GM12878 (cell line): ENCODE data around the gene RHBG. TPM values are rescaled to one million over a fixed set of nuclear protein-coding genes. Genes with fewer than 3 reads are reported as not detected.

ENCODE experiments used
- ATAC-seq: fragments of 200-7000 bp; cut with Tn5 transposase; 3 replicates; pipeline ENCODE4 v1.9.1; 2020; ENCODE audit warnings: mild to moderate bottlenecking, moderate library complexity
- BruUV-seq: library from RNA; stranded (reverse); fragments of 400-500 nt; replicated peaks from 2 replicates; lab custom pipeline; 2021; lab: Mats Ljungman, UMichigan
- CTCF ChIA-PET: fragments of 300-600 bp; sonication (Branson Sonifier 250); formaldehyde crosslinking; extraction: SDS; loops from one replicate; lab custom pipeline; 2021; ENCODE audit warnings: inconsistent platforms; lab: Yijun Ruan, JAX
- POLR2A ChIA-PET: fragments of 350-600 bp; formaldehyde crosslinking; extraction: SDS; loops from one replicate; lab custom pipeline; 2021; ENCODE audit warnings: inconsistent platforms; lab: Charles Lee
- RAD21 ChIA-PET: fragments of 300-600 bp; sonication (Branson Sonifier 250); formaldehyde crosslinking; loops from one replicate; lab custom pipeline; 2023; ENCODE audit warnings: antibody characterized with exemption; ENCODE audit not compliant: unreplicated experiment; lab: Charles Lee
- SMC1A ChIA-PET: fragments of 300-600 bp; sonication (Branson Sonifier 250); formaldehyde crosslinking; loops from one replicate; lab custom pipeline; 2023; ENCODE audit not compliant: unreplicated experiment, uncharacterized antibody; lab: Charles Lee
- DNase-seq: peaks from one replicate; pipeline ENCODE4 v3.0.0-alpha.2; 2011; ENCODE audit warnings: low read depth, low spot score
- FAIRE-seq: peaks from 3 replicates; lab custom pipeline; 2011; peaks lifted over from hg19 to GRCh38; lab: Jason Lieb, UNC
- H2AFZ ChIP-seq: 2 replicates; pipeline ENCODE4 v1.6.0; 2011; ENCODE audit warnings: low read depth, low read length, control low read depth; ENCODE audit not compliant: control insufficient read depth
- H3K27ac ChIP-seq: 2 replicates; pipeline ENCODE4 v1.5.1; 2011; ENCODE audit warnings: control low read depth; ENCODE audit not compliant: control insufficient read depth, insufficient read depth
- H3K27me3 ChIP-seq, 2 experiments: replicated peaks in 1 of 2; 2 replicates each; pipeline versions ENCODE4 v1.6.0 to v1.6.1; 2011; ENCODE audit warnings: low read length in 1 of 2; ENCODE audit not compliant: control insufficient read depth in 2 of 2, insufficient read depth in 2 of 2
- H3K36me3 ChIP-seq, 2 experiments: 2 replicates each; pipeline ENCODE4 v1.5.1; 2011; ENCODE audit warnings: low read length in 1 of 2; ENCODE audit not compliant: control insufficient read depth in 2 of 2, insufficient read depth in 2 of 2
- H3K4me1 ChIP-seq: 2 replicates; pipeline ENCODE4 v1.6.1; 2011; ENCODE audit warnings: mild to moderate bottlenecking, low read length, moderate library complexity, mixed read lengths; ENCODE audit not compliant: control insufficient read depth, insufficient read depth
- H3K4me2 ChIP-seq: 2 replicates; pipeline ENCODE4 v1.6.0; 2011; ENCODE audit warnings: control low read depth; ENCODE audit not compliant: control insufficient read depth, insufficient read depth
- H3K4me3 ChIP-seq: fragments of 200-600 bp; sonication (generic); 2 replicates; pipeline ENCODE4 v1.5.1; 2016
- H3K79me2 ChIP-seq: 2 replicates; pipeline ENCODE4 v1.6.0; 2011; ENCODE audit warnings: low read length; ENCODE audit not compliant: control insufficient read depth, insufficient read depth
- H3K9ac ChIP-seq: 2 replicates; pipeline ENCODE4 v1.8.0; 2011; ENCODE audit warnings: low read length, control low read depth, mixed read lengths; ENCODE audit not compliant: control insufficient read depth, insufficient read depth
- H3K9me3 ChIP-seq: replicated peaks from 3 replicates; pipeline ENCODE4 v1.5.1; 2011; ENCODE audit warnings: mild to moderate bottlenecking, low read length; ENCODE audit not compliant: control insufficient read depth, insufficient read depth
- H4K20me1 ChIP-seq: 2 replicates; pipeline ENCODE4 v1.6.0; 2011; ENCODE audit not compliant: control insufficient read depth, insufficient read depth
- ASH2L ChIP-seq: fragments of 300-600, 200-600 bp; sonication (generic); IDR thresholded peaks from 2 replicates; pipeline ENCODE4 v1.6.1; 2017; ENCODE audit warnings: low read depth, mild to moderate bottlenecking, borderline replicate concordance
- CHD4 ChIP-seq: fragments of 200-600 bp; sonication (generic); IDR thresholded peaks from 2 replicates; pipeline ENCODE4 v1.6.1; 2016; ENCODE audit warnings: mild to moderate bottlenecking
- CREM ChIP-seq: IDR thresholded peaks from 2 replicates; pipeline ENCODE4 v1.6.1; 2014; ENCODE audit warnings: antibody characterized with exemption, low read depth
- EP300 ChIP-seq, 2 experiments: fragments of 150-350 bp in 1 of 2; IDR thresholded peaks; 2 replicates each; pipeline ENCODE4 v1.6.1; 2011 to 2012; ENCODE audit warnings: low read depth in 2 of 2, low read length in 2 of 2, borderline replicate concordance in 1 of 2, improper control_type of control experiment in 1 of 2, inconsistent platforms in 1 of 2; ENCODE audit not compliant: control insufficient read depth in 1 of 2
- ETV6 ChIP-seq, 2 experiments: fragments of 450-650 bp in 1 of 2; IDR thresholded peaks in 1 of 2; conservative IDR thresholded peaks in 1 of 2; 2 replicates each; pipeline ENCODE4 v1.6.1; 2014; ENCODE audit warnings: antibody characterized with exemption in 1 of 2, borderline replicate concordance in 1 of 2, low read depth in 1 of 2, mild to moderate bottlenecking in 1 of 2, moderate library complexity in 1 of 2
- HDAC2 ChIP-seq: fragments of 200-600 bp; sonication (generic); IDR thresholded peaks from 2 replicates; pipeline ENCODE4 v1.6.1; 2017
- IKZF1 ChIP-seq: fragments of 450-650 bp; conservative IDR thresholded peaks from 2 replicates; pipeline ENCODE4 v1.6.1; 2017; ENCODE audit warnings: antibody characterized with exemption, mild to moderate bottlenecking
- MYC ChIP-seq: IDR thresholded peaks from 2 replicates; pipeline ENCODE4 v1.6.1; 2011; ENCODE audit warnings: mild to moderate bottlenecking, low read length, moderate library complexity, inconsistent platforms; ENCODE audit not compliant: insufficient read depth, insufficient replicate concordance, insufficient read length, severe bottlenecking
- NFXL1 ChIP-seq: fragments of 450-650 bp; IDR thresholded peaks from 2 replicates; pipeline ENCODE4 v1.6.1; 2017; ENCODE audit warnings: antibody characterized with exemption, mild to moderate bottlenecking, borderline replicate concordance
- RB1 ChIP-seq: fragments of 450-650 bp; formaldehyde crosslinking; IDR thresholded peaks from 2 replicates; pipeline ENCODE4 v1.6.1; 2017; ENCODE audit warnings: mild to moderate bottlenecking, borderline replicate concordance
- SREBF2 ChIP-seq: IDR thresholded peaks from 2 replicates; pipeline ENCODE4 v1.6.1; 2012; ENCODE audit warnings: mild to moderate bottlenecking, low read length
- SUPT20H ChIP-seq: IDR thresholded peaks from 2 replicates; pipeline ENCODE4 v1.6.1; 2011; ENCODE audit warnings: low read depth, mild to moderate bottlenecking, low read length, moderate library complexity, borderline replicate concordance; ENCODE audit not compliant: control insufficient read depth
- YY1 ChIP-seq: IDR thresholded peaks from 2 replicates; pipeline ENCODE4 v1.6.1; 2011; ENCODE audit warnings: low read depth, mild to moderate bottlenecking, low read length
- WGBS: methylation state at CpG from one replicate; pipeline ENCODE4 v1.1.6; 2016; ENCODE audit warnings: low lambda C conversion rate; ENCODE audit not compliant: insufficient replicate concordance, insufficient coverage; ENCODE audit errors: missing lambda C conversion rate; 5-methylcytosine and 5-hydroxymethylcytosine counted together
- in situ Hi-C: fragments of 300-500 bp; cut with MboI; formaldehyde crosslinking; loops from 9 replicates; pipeline ENCODE4 v1.14.3; 2018; ENCODE audit warnings: mixed read lengths
- intact Hi-C: fragments of 100-400 bp; cut with micrococcal nuclease; formaldehyde crosslinking; loops from one replicate; pipeline ENCODE4 v1.14.2; 2022; ENCODE audit not compliant: unreplicated experiment
- polyA plus RNA-seq, 11 experiments: library from polyadenylated mRNA; depleted of rRNA in 4 of 11; unstranded in 6 of 11; stranded (reverse) in 5 of 11; fragments of >200 nt; fragmentation: Nextera tagmentation in 4 of 11; fragmentation: Illumina TruSeq in 1 of 11; extraction: Ambion mirVana in 4 of 11; extraction: Trizol in 1 of 11; gene quantifications; 1 replicate in 1 of 11; 2 replicates in 10 of 11; pipeline versions ENCODE4 v1.2.1 to v1.2.3, GENCODE V29; 2011 to 2016; ENCODE audit warnings: inconsistent platforms in 2 of 11, missing spikeins in 2 of 11, low read depth in 1 of 11
- total RNA-seq, 4 experiments: library from RNA; depleted of rRNA in 3 of 4; stranded (reverse); fragments of >200 nt in 3 of 4; fragmentation: Illumina TruSeq in 1 of 4; extraction: Trizol in 1 of 4; gene quantifications; 2 replicates each; pipeline versions ENCODE4 v1.2.1 to v1.2.3, GENCODE V29; 2013 to 2021
- TF ChIP-seq, protein P1 (sequence below): fragments of 450-650 bp; IDR thresholded peaks from 2 replicates; pipeline ENCODE4 v1.6.1; 2017; ENCODE audit warnings: mild to moderate bottlenecking, moderate library complexity

The RHBG gene
- total and polyA plus RNA-seq, 10 of the 15 experiments (the other 5 are each of a cell fraction or from before 2014, with no cell fraction given): not detected

DNA sequence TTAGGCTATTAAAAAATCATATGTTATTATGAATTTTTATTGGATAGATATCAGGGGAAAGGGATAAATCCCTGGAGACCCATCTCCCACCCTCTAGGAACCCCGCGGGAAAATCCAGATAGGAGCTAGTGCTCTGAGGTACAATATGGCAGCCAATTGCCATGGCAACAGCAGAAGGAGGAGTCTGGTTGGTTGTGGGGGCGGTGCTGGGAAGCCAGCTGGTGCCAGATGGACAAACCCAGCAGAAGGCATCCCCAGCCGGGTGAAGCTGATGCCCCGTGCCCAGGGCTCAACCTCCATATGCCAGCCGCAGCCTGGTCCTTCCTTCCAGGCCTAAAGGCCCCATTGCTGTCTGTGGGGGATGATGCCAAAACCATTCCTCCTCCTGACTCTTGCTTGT is 38.3 kb downstream of the RHBG start:
- H3K27me3 ChIP-seq: peaks cover 0 to 3% of the 10 kb centered on the region in 2 experiments; a peak in 1 of 4 replicates
- no TSS peak for BruUV-seq
- H3K79me2 ChIP-seq: no peaks in the 10 kb centered on the region
- no peaks in the 10 kb centered on the region for H4K20me1 ChIP-seq
- H3K4me3 ChIP-seq: no peak overlapping the region
- CTCF ChIA-PET: interaction anchor here (1.2 to 1.4 kb wide), 3 partner anchors 13 to 38 kb away, joined by 3 to 8 read pairs (median 4); no protein-coding TSS in a partner anchor
- no peak for ATAC-seq
- H3K4me2 ChIP-seq: no peak overlapping the region
- no peak overlapping the region for H3K27ac ChIP-seq
- FAIRE-seq: no peak
- H2AFZ ChIP-seq: no peak overlapping the region
- TF ChIP-seq HDAC2 (no peak), YY1 (0 out of 2 replicates have a peak, but pooled peaks have one; percentile 17)
- TF ChIP-seq, all 136 proteins: peak for 1
- ChIA-PET POLR2A (no interaction called here), RAD21 (no interaction called here), SMC1A (interaction anchor here (2.2 kb wide), 1 partner anchor 38 kb away, joined by 7 read pairs; no protein-coding TSS in a partner anchor)
- no peaks in the 10 kb centered on the region for H3K9me3 ChIP-seq
- intact Hi-C loops (no loop called here), in situ Hi-C loops (no loop called here)
- no peak for DNase-seq
- no peak overlapping the region for H3K9ac ChIP-seq
- no peaks in the 10 kb centered on the region for H3K4me1 ChIP-seq
- 62% methylated on average over 6 of the region's 6 CpGs for WGBS
- no peaks in the 10 kb centered on the region for H3K36me3 ChIP-seq

DNA sequence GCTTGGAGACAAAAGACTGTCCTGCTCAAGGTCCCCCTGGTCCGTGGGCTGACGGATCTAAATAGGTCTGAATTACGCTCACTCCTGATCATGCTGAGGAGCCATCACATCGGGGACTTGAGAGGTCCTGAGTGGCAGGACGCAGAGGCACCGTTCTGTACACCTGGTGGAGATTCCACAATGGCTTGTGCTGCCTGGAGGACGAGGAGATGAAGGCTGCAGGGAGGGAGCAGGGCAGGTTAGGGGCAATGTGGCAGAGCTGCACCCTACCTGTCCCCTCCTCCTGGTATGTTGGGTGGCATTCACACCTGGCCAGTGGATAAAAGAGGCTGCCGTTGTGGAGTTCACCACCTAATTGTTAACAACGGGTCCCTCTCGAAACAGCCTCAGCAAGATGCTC is 38.7 kb downstream of the RHBG start:
- DNase-seq (no peak), ATAC-seq (no peak), FAIRE-seq (no peak)
- Histone ChIP-seq H3K27me3 (peaks cover 0 to 3% of the 10 kb centered on the region in 2 experiments; a peak in 1 of 4 replicates), H3K4me1 (no peaks in the 10 kb centered on the region), H3K36me3 (no peaks in the 10 kb centered on the region), H3K79me2 (no peaks in the 10 kb centered on the region), H3K27ac (no peak overlapping the region), H3K4me3 (no peak overlapping the region), H3K9me3 (no peaks in the 10 kb centered on the region), H2AFZ (no peak overlapping the region), H3K4me2 (no peak overlapping the region), H3K9ac (no peak overlapping the region), H4K20me1 (no peaks in the 10 kb centered on the region)
- ChIA-PET RAD21 (no interaction called here), POLR2A (no interaction called here), SMC1A (interaction anchor here (0.6 to 2.2 kb wide), 2 partner anchors 38 to 403 kb away, joined by 4 to 7 read pairs; no protein-coding TSS in a partner anchor), CTCF (interaction anchor here (1.4 kb wide), 1 partner anchor 12 kb away, joined by 4 read pairs; no protein-coding TSS in a partner anchor)
- BruUV-seq: no TSS peak
- WGBS: 55% methylated on average over 10 of the region's 10 CpGs
- in situ Hi-C loops: no loop called here
- intact Hi-C loops: no loop called here
- no peak for TF ChIP-seq SREBF2
- no peak for TF ChIP-seq CREM
- TF ChIP-seq CHD4: no peak
- no peak for TF ChIP-seq MYC
- TF ChIP-seq ETV6 (conservative IDR thresholded peaks at IDR 0.05 in 1 of 2, IDR thresholded peaks at IDR 0.05 in 1 of 2; ENCODE audit: borderline replicate concordance in 1 of 2, low read depth in 1 of 2): no peak
- TF ChIP-seq RB1: no peak
- TF ChIP-seq EP300 (IDR thresholded peaks at IDR 0.05; ENCODE audit: borderline replicate concordance in 1 of 2, control insufficient read depth in 1 of 2, low read depth in 2 of 2, low read length in 2 of 2): no peak
- no peak for TF ChIP-seq NFXL1
- TF ChIP-seq, protein P1, sequence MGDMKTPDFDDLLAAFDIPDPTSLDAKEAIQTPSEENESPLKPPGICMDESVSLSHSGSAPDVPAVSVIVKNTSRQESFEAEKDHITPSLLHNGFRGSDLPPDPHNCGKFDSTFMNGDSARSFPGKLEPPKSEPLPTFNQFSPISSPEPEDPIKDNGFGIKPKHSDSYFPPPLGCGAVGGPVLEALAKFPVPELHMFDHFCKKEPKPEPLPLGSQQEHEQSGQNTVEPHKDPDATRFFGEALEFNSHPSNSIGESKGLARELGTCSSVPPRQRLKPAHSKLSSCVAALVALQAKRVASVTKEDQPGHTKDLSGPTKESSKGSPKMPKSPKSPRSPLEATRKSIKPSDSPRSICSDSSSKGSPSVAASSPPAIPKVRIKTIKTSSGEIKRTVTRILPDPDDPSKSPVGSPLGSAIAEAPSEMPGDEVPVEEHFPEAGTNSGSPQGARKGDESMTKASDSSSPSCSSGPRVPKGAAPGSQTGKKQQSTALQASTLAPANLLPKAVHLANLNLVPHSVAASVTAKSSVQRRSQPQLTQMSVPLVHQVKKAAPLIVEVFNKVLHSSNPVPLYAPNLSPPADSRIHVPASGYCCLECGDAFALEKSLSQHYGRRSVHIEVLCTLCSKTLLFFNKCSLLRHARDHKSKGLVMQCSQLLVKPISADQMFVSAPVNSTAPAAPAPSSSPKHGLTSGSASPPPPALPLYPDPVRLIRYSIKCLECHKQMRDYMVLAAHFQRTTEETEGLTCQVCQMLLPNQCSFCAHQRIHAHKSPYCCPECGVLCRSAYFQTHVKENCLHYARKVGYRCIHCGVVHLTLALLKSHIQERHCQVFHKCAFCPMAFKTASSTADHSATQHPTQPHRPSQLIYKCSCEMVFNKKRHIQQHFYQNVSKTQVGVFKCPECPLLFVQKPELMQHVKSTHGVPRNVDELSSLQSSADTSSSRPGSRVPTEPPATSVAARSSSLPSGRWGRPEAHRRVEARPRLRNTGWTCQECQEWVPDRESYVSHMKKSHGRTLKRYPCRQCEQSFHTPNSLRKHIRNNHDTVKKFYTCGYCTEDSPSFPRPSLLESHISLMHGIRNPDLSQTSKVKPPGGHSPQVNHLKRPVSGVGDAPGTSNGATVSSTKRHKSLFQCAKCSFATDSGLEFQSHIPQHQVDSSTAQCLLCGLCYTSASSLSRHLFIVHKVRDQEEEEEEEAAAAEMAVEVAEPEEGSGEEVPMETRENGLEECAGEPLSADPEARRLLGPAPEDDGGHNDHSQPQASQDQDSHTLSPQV: no peak
- TF ChIP-seq ASH2L: no peak
- TF ChIP-seq IKZF1: no peak
- no peak for TF ChIP-seq SUPT20H
